H1 (cell line): ENCODE measurements around the gene AAK1. TPM values are rescaled to one million over a fixed set of nuclear protein-coding genes. Genes with fewer than 3 reads are reported as not detected.
A peak's percentile ranks its signal among the peaks of the same experiment; 100 is the strongest.

Source experiments
- CTCF ChIA-PET: fragments of 300-600 bp; sonication (Branson Sonifier 250); formaldehyde crosslinking; loops from one replicate; lab custom pipeline; 2021; ENCODE audit not compliant: partially characterized antibody; lab: Charles Lee
- POLR2A ChIA-PET: fragments of 300-600 bp; sonication (Branson Sonifier 250); formaldehyde crosslinking; loops from one replicate; lab custom pipeline; 2021; ENCODE audit warnings: inconsistent platforms; ENCODE audit not compliant: partially characterized antibody; lab: Charles Lee
- DNase-seq, 2 experiments: peaks; one replicate each; pipeline versions ENCODE4 v3.0.0 to v3.0.0-alpha.2; 2010 to 2022; ENCODE audit warnings: low spot score in 2 of 2, low read depth in 1 of 2, mixed read lengths in 1 of 2
- FAIRE-seq: peaks from 2 replicates; lab custom pipeline; 2011; peaks lifted over from hg19 to GRCh38; lab: Jason Lieb, UNC
- H2AFZ ChIP-seq: 2 replicates; pipeline ENCODE4 v1.8.1; 2012; ENCODE audit warnings: low read length, inconsistent platforms
- H2AK5ac ChIP-seq: 2 replicates; pipeline ENCODE4 v1.6.1; 2013; ENCODE audit warnings: low read depth, low read length
- H2BK120ac ChIP-seq: replicated peaks from 2 replicates; pipeline ENCODE3; 2013; ENCODE audit warnings: low read depth, low read length, inconsistent platforms
- H2BK12ac ChIP-seq: 2 replicates; pipeline ENCODE4 v1.6.1; 2013; ENCODE audit warnings: low read depth, low read length
- H2BK15ac ChIP-seq: 2 replicates; pipeline ENCODE4 v1.6.1; 2013; ENCODE audit warnings: low read length
- H2BK20ac ChIP-seq: 2 replicates; pipeline ENCODE4 v1.6.1; 2013; ENCODE audit warnings: low read length
- H2BK5ac ChIP-seq: 2 replicates; pipeline ENCODE4 v1.6.1; 2013; ENCODE audit warnings: low read depth, low read length
- H3K14ac ChIP-seq: 2 replicates; pipeline ENCODE4 v1.6.1; 2013; ENCODE audit warnings: inconsistent platforms; ENCODE audit not compliant: insufficient read length
- H3K18ac ChIP-seq: 2 replicates; pipeline ENCODE4 v1.6.1; 2013; ENCODE audit warnings: low read length; ENCODE audit errors: extremely low read depth
- H3K23ac ChIP-seq: 2 replicates; pipeline ENCODE4 v1.6.1; 2013; ENCODE audit warnings: inconsistent platforms; ENCODE audit not compliant: insufficient read length
- H3K23me2 ChIP-seq: 2 replicates; pipeline ENCODE4 v1.6.1; 2013; ENCODE audit warnings: low read depth, low read length
- H3K27ac ChIP-seq: 2 replicates; pipeline ENCODE4 v1.6.1; 2011; ENCODE audit warnings: low read depth, low read length, inconsistent platforms
- H3K27me3 ChIP-seq, 4 experiments: replicated peaks in 1 of 4; 1 replicate in 1 of 4; 2 replicates in 3 of 4; pipeline versions ENCODE4 v1.6.1 to v1.8.1; 2011 to 2013; ENCODE audit warnings: low read length in 3 of 4, mild to moderate bottlenecking in 3 of 4, inconsistent platforms in 2 of 4, mixed read lengths in 2 of 4, moderate library complexity in 1 of 4; ENCODE audit not compliant: control insufficient read depth in 3 of 4, insufficient read depth in 3 of 4; ENCODE audit errors: extremely low read depth in 1 of 4
- H3K36me3 ChIP-seq, 4 experiments: 2 replicates each; pipeline versions ENCODE4 v1.6.1 to v1.8.1; 2011 to 2013; ENCODE audit warnings: mild to moderate bottlenecking in 4 of 4, low read length in 3 of 4, moderate library complexity in 2 of 4, control low read depth in 1 of 4, inconsistent platforms in 1 of 4; ENCODE audit not compliant: insufficient read depth in 4 of 4, control insufficient read depth in 2 of 4
- H3K4ac ChIP-seq: replicated peaks from 2 replicates; pipeline ENCODE3; 2013; ENCODE audit warnings: low read length, low read depth, mixed read lengths, inconsistent platforms; ENCODE audit not compliant: insufficient read length
- H3K4me1 ChIP-seq, 4 experiments: replicated peaks in 1 of 4; 1 replicate in 1 of 4; 2 replicates in 3 of 4; pipeline versions ENCODE4 v1.6.1 to v1.8.1; 2011 to 2013; ENCODE audit warnings: low read length in 3 of 4, inconsistent platforms in 2 of 4, mixed read lengths in 1 of 4; ENCODE audit not compliant: insufficient read depth in 4 of 4, control insufficient read depth in 3 of 4
- H3K4me2 ChIP-seq, 2 experiments: 2 replicates each; pipeline versions ENCODE4 v1.6.1 to v1.8.1; 2011 to 2013; ENCODE audit warnings: low read depth in 2 of 2, low read length in 2 of 2, control low read depth in 1 of 2, inconsistent platforms in 1 of 2, mild to moderate bottlenecking in 1 of 2; ENCODE audit not compliant: insufficient read depth in 1 of 2
- H3K4me3 ChIP-seq, 4 experiments: fragments of 200-600, 300-600 bp in 1 of 4; sonication (generic), shearing (Covaris generic), sonication (Bioruptor Twin) in 1 of 4; 2 replicates each; pipeline versions ENCODE4 v1.5.1 to v1.8.1; 2011 to 2016; ENCODE audit warnings: low read length in 4 of 4, low read depth in 3 of 4, control low read depth in 2 of 4, inconsistent platforms in 2 of 4, mild to moderate bottlenecking in 2 of 4, mixed read lengths in 1 of 4, moderate library complexity in 1 of 4; ENCODE audit not compliant: insufficient read depth in 2 of 4; ENCODE audit errors: extremely low read depth in 1 of 4
- H3K56ac ChIP-seq: replicated peaks from 2 replicates; pipeline ENCODE3; 2013; ENCODE audit warnings: low read depth, mild to moderate bottlenecking, mixed read lengths, low read length, inconsistent platforms; ENCODE audit not compliant: insufficient read length
- H3K79me1 ChIP-seq: 2 replicates; pipeline ENCODE4 v1.6.1; 2013; ENCODE audit warnings: low read depth, low read length, control low read depth
- H3K79me2 ChIP-seq, 2 experiments: 2 replicates each; pipeline versions ENCODE4 v1.6.1 to v1.8.1; 2012 to 2013; ENCODE audit warnings: low read length in 2 of 2, mild to moderate bottlenecking in 2 of 2, inconsistent platforms in 1 of 2; ENCODE audit not compliant: insufficient read depth in 2 of 2, control insufficient read depth in 1 of 2
- H3K9ac ChIP-seq, 4 experiments: replicated peaks in 1 of 4; 1 replicate in 1 of 4; 2 replicates in 3 of 4; pipeline versions ENCODE4 v1.6.1 to v1.8.1; 2011 to 2013; ENCODE audit warnings: low read depth in 3 of 4, low read length in 3 of 4, control low read depth in 2 of 4, mild to moderate bottlenecking in 2 of 4, moderate library complexity in 2 of 4, inconsistent platforms in 1 of 4; ENCODE audit errors: extremely low read depth in 1 of 4
- H3K9me3 ChIP-seq, 2 experiments: 2 replicates each; pipeline versions ENCODE4 v1.6.1 to v1.8.1; 2012 to 2013; ENCODE audit warnings: mild to moderate bottlenecking in 2 of 2, moderate library complexity in 2 of 2, control low read depth in 1 of 2, inconsistent platforms in 1 of 2, low read depth in 1 of 2, low read length in 1 of 2, mixed read lengths in 1 of 2; ENCODE audit not compliant: insufficient read depth in 2 of 2
- H4K20me1 ChIP-seq, 2 experiments: replicated peaks in 1 of 2; 2 replicates each; pipeline versions ENCODE3 to v1.8.1; 2011 to 2013; ENCODE audit warnings: inconsistent platforms in 2 of 2, low read length in 2 of 2, mild to moderate bottlenecking in 1 of 2; ENCODE audit not compliant: insufficient read depth in 2 of 2, control insufficient read depth in 1 of 2
- H4K5ac ChIP-seq: 2 replicates; pipeline ENCODE4 v1.6.1; 2013; ENCODE audit warnings: low read length, low read depth, mixed read lengths, inconsistent platforms; ENCODE audit not compliant: insufficient read length
- H4K8ac ChIP-seq: 2 replicates; pipeline ENCODE4 v1.8.0; 2013; ENCODE audit warnings: mild to moderate bottlenecking, moderate library complexity, low read length, inconsistent platforms; ENCODE audit not compliant: insufficient read depth; ENCODE audit errors: extremely low read depth
- H4K91ac ChIP-seq: replicated peaks from 2 replicates; pipeline ENCODE3; 2013; ENCODE audit warnings: low read length, mixed read lengths, inconsistent platforms; ENCODE audit not compliant: insufficient read length
- ATF2 ChIP-seq: IDR thresholded peaks from 2 replicates; pipeline ENCODE4 v1.6.1; 2012; ENCODE audit warnings: low read length, inconsistent platforms
- CTCF ChIP-seq, 3 experiments: IDR thresholded peaks; 1 replicate in 2 of 3; 2 replicates in 1 of 3; pipeline versions ENCODE4 v1.5.1 to v1.6.1; 2011; ENCODE audit warnings: low read length in 3 of 3, mild to moderate bottlenecking in 3 of 3, inconsistent platforms in 2 of 3, low read depth in 1 of 3, moderate library complexity in 1 of 3; ENCODE audit not compliant: insufficient read depth in 1 of 3; ENCODE audit errors: control extremely low read depth in 1 of 3
- JUND ChIP-seq: IDR thresholded peaks from 2 replicates; pipeline ENCODE4 v1.6.1; 2011; ENCODE audit warnings: mild to moderate bottlenecking, improper control_type of control experiment, low read length
- KDM1A ChIP-seq: fragments of 200-600, 300-600 bp; sonication (generic); IDR thresholded peaks from 2 replicates; pipeline ENCODE4 v1.7.1; 2016; ENCODE audit warnings: mild to moderate bottlenecking, low read length, borderline replicate concordance
- RAD21 ChIP-seq, 2 experiments: IDR thresholded peaks in 1 of 2; conservative IDR thresholded peaks in 1 of 2; 2 replicates each; pipeline ENCODE4 v1.6.1; 2011; ENCODE audit warnings: low read depth in 2 of 2, low read length in 2 of 2, improper control_type of control experiment in 1 of 2, inconsistent platforms in 1 of 2, mild to moderate bottlenecking in 1 of 2, moderate library complexity in 1 of 2
- RBBP5 ChIP-seq: IDR thresholded peaks from 2 replicates; pipeline ENCODE4 v1.7.1; 2012; ENCODE audit warnings: low read depth, mild to moderate bottlenecking, inconsistent platforms, low read length, moderate library complexity, borderline replicate concordance
- RFX5 ChIP-seq: IDR thresholded peaks from 2 replicates; pipeline ENCODE4 v1.6.1; 2011; ENCODE audit warnings: low read depth, low read length, improper control_type of control experiment, borderline replicate concordance
- SIRT6 ChIP-seq: IDR thresholded peaks from one replicate; pipeline ENCODE4 v1.7.1; 2012; ENCODE audit warnings: low read length, inconsistent platforms
- SP2 ChIP-seq: IDR thresholded peaks from 2 replicates; pipeline ENCODE4 v1.6.1; 2012; ENCODE audit warnings: mild to moderate bottlenecking, low read length, inconsistent platforms
- TAF1 ChIP-seq: IDR thresholded peaks from 2 replicates; pipeline ENCODE4 v1.6.1; 2011; ENCODE audit warnings: mild to moderate bottlenecking, low read depth, low read length
- WGBS, 2 experiments: shearing (Covaris generic) in 1 of 2; methylation state at CpG; one replicate each; pipeline versions ENCODE4 v1.1.6 to v1.1.7; 2013 to 2015; ENCODE audit warnings: low lambda C conversion rate in 2 of 2, mixed read lengths in 2 of 2, inconsistent platforms in 1 of 2, low coverage in 1 of 2, missing lambda C conversion rate in 1 of 2; ENCODE audit not compliant: insufficient replicate concordance in 2 of 2, insufficient coverage in 1 of 2, insufficient read length in 1 of 2; ENCODE audit errors: extremely low coverage in 1 of 2, missing lambda C conversion rate in 1 of 2; 5-methylcytosine and 5-hydroxymethylcytosine counted together
- polyA plus RNA-seq, 7 experiments: library from polyadenylated mRNA; depleted of rRNA in 3 of 7; stranded (reverse) in 5 of 7; unstranded in 2 of 7; fragments of >200 nt in 5 of 7; fragments of 200-250 nt in 2 of 7; gene quantifications; 1 replicate in 5 of 7; 2 replicates in 1 of 7; 4 replicates in 1 of 7; pipeline versions ENCODE4 v1.2.1 to v1.2.3, GENCODE V29; 2011 to 2013; ENCODE audit warnings: missing spikeins in 2 of 7, mixed read lengths in 2 of 7
- total RNA-seq: library from RNA; stranded (reverse); fragmentation: NEBNext Ultra II Directional; extraction: Animal tissue kit (Norgen Biotek cat#: 25700); gene quantifications from 2 replicates; pipeline ENCODE4 v1.2.1, GENCODE V29; 2021

AAK1 gene
- total and polyA plus RNA-seq, 2 of the 8 experiments (the other 6 are each of a cell fraction or from before 2014, with no cell fraction given), result 10.0 to 40.5 TPM

- Histone ChIP-seq H3K18ac (no peak overlapping the region), H3K4ac (no peak overlapping the region), H3K23ac (no peak overlapping the region), H4K5ac (no peak overlapping the region), H4K91ac (no peak overlapping the region), H2BK20ac (no peak overlapping the region), H2BK15ac (no peak overlapping the region), H3K36me3 (no peaks in the 10 kb centered on the region; a peak in 1 of 8 replicates), H2BK12ac (no peak overlapping the region), H3K9me3 (peaks cover 0 to 5% of the 10 kb centered on the region in 2 experiments; a peak in 1 of 4 replicates), H3K14ac (no peak overlapping the region), H3K4me1 (no peaks in the 10 kb centered on the region), H2BK5ac (no peak overlapping the region), H3K4me3 (no peak overlapping the region), H3K27ac (no peak overlapping the region), H3K23me2 (no peaks in the 10 kb centered on the region), H3K27me3 (no peaks in the 10 kb centered on the region), H4K20me1 (peaks cover 0 to 2% of the 10 kb centered on the region in 2 experiments), H2AK5ac (no peak overlapping the region), H2AFZ (no peak overlapping the region), H3K9ac (no peak overlapping the region), H3K79me2 (peaks cover 0 to 33% of the 10 kb centered on the region in 2 experiments; a peak in 2 of 4 replicates), H4K8ac (peak overlapping the region; percentile 57; the same call in 1 of the 2 replicates), H3K79me1 (peaks cover 5% of the 10 kb centered on the region), H2BK120ac (no peak overlapping the region), H3K56ac (no peak overlapping the region), H3K4me2 (no peak overlapping the region)
- CTCF ChIA-PET, result interaction anchor here (1.1 kb wide), 1 partner anchor 9 kb away, joined by 4 read pairs; no protein-coding TSS in a partner anchor
- DNase-seq (no peak), FAIRE-seq (no peak)
- WGBS, 2 experiments, result 76% methylated on average over 2 of the region's 2 CpGs; no CpG with 5 or more reads in 1 of the 2 experiments
- POLR2A ChIA-PET, result no interaction called here
- no peak for TF ChIP-seq RAD21 (IDR thresholded peaks at IDR 0.05 in 1 of 2, conservative IDR thresholded peaks at IDR 0.05 in 1 of 2; ENCODE audit: low read depth in 2 of 2, low read length in 2 of 2)
- TF ChIP-seq RBBP5, result no peak
- no peak for TF ChIP-seq CTCF (IDR thresholded peaks at IDR 0.05; ENCODE audit: control extremely low read depth in 1 of 3, insufficient read depth in 1 of 3, low read depth in 1 of 3, low read length in 3 of 3)
- TF ChIP-seq ATF2, result no peak
- no peak for TF ChIP-seq SP2
- no peak for TF ChIP-seq JUND
- TF ChIP-seq RFX5, result no peak
- no peak for TF ChIP-seq SIRT6
- no peak for TF ChIP-seq TAF1
- no peak for TF ChIP-seq KDM1A
Measured at GRCh38 chr2:69608109-69608508, 35.4 kb downstream of the AAK1 start.
